AML-193 (cell line): ENCODE results near the gene MRE11.
"Not testable (repeated sequence)": the region's sequence is repeated elsewhere in the genome, so short reads cannot be mapped to it uniquely, and the experiment has no call there.

ENCODE experiments used
- DNase-seq, 2 experiments: peaks; one replicate each; lab custom pipeline; 2025; lab: John Stamatoyannopoulos, UW

Gene MRE11

GRCh38 chr11:94506513-94506912, 12.9 kb upstream of the MRE11 start:
- not testable (repeated sequence) for DNase-seq

- peak; percentile 58 to 65 for DNase-seq
Observed at GRCh38 chr11:94504689-94505293, 11.1 kb upstream of the MRE11 start.

- DNase-seq, result no peak
Observed at GRCh38 chr11:94501522-94501921, 7.9 kb upstream of the MRE11 start.

- DNase-seq, result no peak
Observed at GRCh38 chr11:94500181-94500580, 6.5 kb upstream of the MRE11 start.

GRCh38 chr11:94494126-94494680, 559 bp upstream of the MRE11 start:
- DNase-seq, result no peak

- DNase-seq, result no peak
Observed at GRCh38 chr11:94486068-94486467, 7.6 kb downstream of the MRE11 start.

GRCh38 chr11:94481342-94481741, 12.3 kb downstream of the MRE11 start:
- no peak for DNase-seq

GRCh38 chr11:94477624-94478023, 16.0 kb downstream of the MRE11 start:
- no peak for DNase-seq

- DNase-seq, result peak; percentile 79
Observed at GRCh38 chr11:94472916-94473799, 20.5 kb downstream of the MRE11 start.

- DNase-seq, result no peak
Observed at GRCh38 chr11:94469416-94469815, 24.2 kb downstream of the MRE11 start.

GRCh38 chr11:94459576-94459975, 34.1 kb downstream of the MRE11 start:
- no peak for DNase-seq

GRCh38 chr11:94457118-94458029, 36.3 kb downstream of the MRE11 start:
- no peak for DNase-seq

- no peak for DNase-seq
Observed at GRCh38 chr11:94455861-94456260, 37.8 kb downstream of the MRE11 start.

- DNase-seq, result no peak
Observed at GRCh38 chr11:94454301-94454700, 39.3 kb downstream of the MRE11 start.

GRCh38 chr11:94452988-94453387, 40.7 kb downstream of the MRE11 start:
- no peak for DNase-seq

GRCh38 chr11:94450048-94450447, 43.6 kb downstream of the MRE11 start:
- DNase-seq, result no peak

GRCh38 chr11:94449437-94449836, 44.2 kb downstream of the MRE11 start:
- DNase-seq, result peak in 1 of 2 experiments; percentile 24

- DNase-seq, result no peak
Observed at GRCh38 chr11:94449029-94449428, 44.6 kb downstream of the MRE11 start.

GRCh38 chr11:94447149-94447548, 46.5 kb downstream of the MRE11 start:
- DNase-seq, result no peak

GRCh38 chr11:94445641-94446040, 48.0 kb downstream of the MRE11 start:
- no peak for DNase-seq

- DNase-seq, result no peak
Observed at GRCh38 chr11:94433049-94433448, 60.6 kb downstream of the MRE11 start.

- DNase-seq, result no peak
Observed at GRCh38 chr11:94424662-94425061, 69.0 kb downstream of the MRE11 start.
